Keratinocyte (primary cell): ENCODE data around the gene TCIRG1.

Experiments
- EZH2 ChIP-seq: IDR thresholded peaks from one replicate; pipeline ENCODE4 v1.6.1; 2012; ENCODE audit warnings: inconsistent platforms, mild to moderate bottlenecking, low read length, moderate library complexity
- TF ChIP-seq, protein P1 (sequence below), 3 experiments: IDR thresholded peaks in 1 of 3; conservative IDR thresholded peaks in 1 of 3; optimal IDR thresholded peaks in 1 of 3; 2 replicates in 2 of 3; 3 replicates in 1 of 3; pipeline versions ENCODE3 to v1.5.1; 2011; ENCODE audit warnings: low read length in 3 of 3, mild to moderate bottlenecking in 3 of 3, moderate library complexity in 2 of 3, control low read depth in 1 of 3, inconsistent platforms in 1 of 3; ENCODE audit not compliant: insufficient read depth in 2 of 3; ENCODE audit errors: extremely low read depth in 1 of 3

GRCh38 chr11:67997475-67997921 lies 41.3 kb upstream of the TCIRG1 start:
- TF ChIP-seq, protein P1, sequence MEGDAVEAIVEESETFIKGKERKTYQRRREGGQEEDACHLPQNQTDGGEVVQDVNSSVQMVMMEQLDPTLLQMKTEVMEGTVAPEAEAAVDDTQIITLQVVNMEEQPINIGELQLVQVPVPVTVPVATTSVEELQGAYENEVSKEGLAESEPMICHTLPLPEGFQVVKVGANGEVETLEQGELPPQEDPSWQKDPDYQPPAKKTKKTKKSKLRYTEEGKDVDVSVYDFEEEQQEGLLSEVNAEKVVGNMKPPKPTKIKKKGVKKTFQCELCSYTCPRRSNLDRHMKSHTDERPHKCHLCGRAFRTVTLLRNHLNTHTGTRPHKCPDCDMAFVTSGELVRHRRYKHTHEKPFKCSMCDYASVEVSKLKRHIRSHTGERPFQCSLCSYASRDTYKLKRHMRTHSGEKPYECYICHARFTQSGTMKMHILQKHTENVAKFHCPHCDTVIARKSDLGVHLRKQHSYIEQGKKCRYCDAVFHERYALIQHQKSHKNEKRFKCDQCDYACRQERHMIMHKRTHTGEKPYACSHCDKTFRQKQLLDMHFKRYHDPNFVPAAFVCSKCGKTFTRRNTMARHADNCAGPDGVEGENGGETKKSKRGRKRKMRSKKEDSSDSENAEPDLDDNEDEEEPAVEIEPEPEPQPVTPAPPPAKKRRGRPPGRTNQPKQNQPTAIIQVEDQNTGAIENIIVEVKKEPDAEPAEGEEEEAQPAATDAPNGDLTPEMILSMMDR (optimal IDR thresholded peaks at IDR 0.05 in 1 of 3, IDR thresholded peaks at IDR 0.05 in 1 of 3, conservative IDR thresholded peaks at IDR 0.05 in 1 of 3; ENCODE audit: extremely low read depth in 1 of 3, insufficient read depth in 2 of 3, low read length in 3 of 3) = no peak
- no peak for TF ChIP-seq EZH2
